H1 (cell line): ENCODE data around the gene MBNL2. TPM values are rescaled to one million over a fixed set of nuclear protein-coding genes. Genes with fewer than 3 reads are reported as not detected.

ENCODE experiments used
- BRCA1 ChIP-seq: IDR thresholded peaks from 2 replicates; pipeline ENCODE4 v1.6.1; 2012; ENCODE audit warnings: low read depth, low read length, improper control_type of control experiment
- GABPA ChIP-seq: IDR thresholded peaks from 2 replicates; pipeline ENCODE4 v1.6.1; 2011; ENCODE audit warnings: mild to moderate bottlenecking, low read length, moderate library complexity, borderline replicate concordance; ENCODE audit not compliant: insufficient read depth
- NANOG ChIP-seq: IDR thresholded peaks from 2 replicates; pipeline ENCODE4 v1.6.1; 2011; ENCODE audit warnings: low read length, low read depth, mild to moderate bottlenecking, inconsistent platforms; ENCODE audit not compliant: insufficient read depth, poor library complexity, severe bottlenecking
- SIN3A ChIP-seq, 2 experiments: IDR thresholded peaks in 1 of 2; conservative IDR thresholded peaks in 1 of 2; 2 replicates each; pipeline ENCODE4 v1.6.1; 2011 to 2012; ENCODE audit warnings: low read length in 2 of 2, improper control_type of control experiment in 1 of 2, low read depth in 1 of 2, mild to moderate bottlenecking in 1 of 2
- TAF7 ChIP-seq: optimal IDR thresholded peaks from 2 replicates; pipeline ENCODE3; 2011; ENCODE audit warnings: low read depth, mild to moderate bottlenecking, inconsistent platforms, low read length, moderate library complexity, borderline replicate concordance
- TEAD4 ChIP-seq: IDR thresholded peaks from 2 replicates; pipeline ENCODE4 v1.6.1; 2012; ENCODE audit warnings: low read depth, low read length, inconsistent platforms, mixed read lengths
- polyA plus RNA-seq, 7 experiments: library from polyadenylated mRNA; depleted of rRNA in 3 of 7; stranded (reverse) in 5 of 7; unstranded in 2 of 7; fragments of >200 nt in 5 of 7; fragments of 200-250 nt in 2 of 7; gene quantifications; 1 replicate in 5 of 7; 2 replicates in 1 of 7; 4 replicates in 1 of 7; pipeline versions ENCODE4 v1.2.1 to v1.2.3, GENCODE V29; 2011 to 2013; ENCODE audit warnings: missing spikeins in 2 of 7, mixed read lengths in 2 of 7
- total RNA-seq: library from RNA; stranded (reverse); fragmentation: NEBNext Ultra II Directional; extraction: Animal tissue kit (Norgen Biotek cat#: 25700); gene quantifications from 2 replicates; pipeline ENCODE4 v1.2.1, GENCODE V29; 2021

MBNL2 gene
- total and polyA plus RNA-seq, 2 of the 8 experiments (the other 6 are each of a cell fraction or from before 2014, with no cell fraction given) = 1.0 to 2.6 TPM

- TF ChIP-seq TAF7 (no peak), GABPA (no peak), NANOG (no peak), TEAD4 (no peak), BRCA1 (no peak), SIN3A (conservative IDR thresholded peaks at IDR 0.05 in 1 of 2, IDR thresholded peaks at IDR 0.05 in 1 of 2; ENCODE audit: low read depth in 1 of 2, low read length in 2 of 2) (no peak)
Observed at GRCh38 chr13:97371486-97372109, 149.5 kb downstream of the MBNL2 start (continued).
